HG03521 (cell line): ENCODE results near the gene ABHD5.

ENCODE experiments used
- ATAC-seq: cut with Tn5 transposase; IDR thresholded peaks from one replicate; pipeline ENCODE4 v1.9.1; 2021; ENCODE audit warnings: mild to moderate bottlenecking, moderate library complexity; ENCODE audit not compliant: unreplicated experiment

ABHD5 gene

GRCh38 chr3:43710607-43711006 is 19.9 kb downstream of the ABHD5 start:
- no peak for ATAC-seq

- no peak for ATAC-seq
Measured at GRCh38 chr3:43718296-43718695, 27.6 kb downstream of the ABHD5 start.

GRCh38 chr3:43723121-43723734 is 32.5 kb downstream of the ABHD5 start:
- ATAC-seq, result no peak

GRCh38 chr3:43726521-43726920 is 35.8 kb downstream of the ABHD5 start:
- ATAC-seq, result no peak

GRCh38 chr3:43727930-43728329 is 37.2 kb downstream of the ABHD5 start:
- ATAC-seq, result no peak

GRCh38 chr3:43728476-43728875 is 37.7 kb downstream of the ABHD5 start:
- no peak for ATAC-seq

- ATAC-seq, result no peak
Measured at GRCh38 chr3:43728947-43729346, 38.2 kb downstream of the ABHD5 start.

- no peak for ATAC-seq
Measured at GRCh38 chr3:43729707-43730414, 39.1 kb downstream of the ABHD5 start.

- ATAC-seq, result no peak
Measured at GRCh38 chr3:43732747-43733425, 42.1 kb downstream of the ABHD5 start.

GRCh38 chr3:43733459-43734384 is 43.0 kb downstream of the ABHD5 start:
- ATAC-seq, result no peak

GRCh38 chr3:43734685-43735084 is 43.9 kb downstream of the ABHD5 start:
- no peak for ATAC-seq

GRCh38 chr3:43735618-43736017 is 44.9 kb downstream of the ABHD5 start:
- ATAC-seq, result no peak

GRCh38 chr3:43736558-43737440 is 46.1 kb downstream of the ABHD5 start:
- no peak for ATAC-seq

GRCh38 chr3:43738305-43738704 is 47.6 kb downstream of the ABHD5 start:
- ATAC-seq, result no peak

GRCh38 chr3:43742920-43743319 is 52.2 kb downstream of the ABHD5 start:
- ATAC-seq, result no peak

- ATAC-seq, result no peak
Measured at GRCh38 chr3:43747641-43748040, 56.9 kb downstream of the ABHD5 start.

- ATAC-seq, result no peak
Measured at GRCh38 chr3:43748179-43748578, 57.4 kb downstream of the ABHD5 start.

- no peak for ATAC-seq
Measured at GRCh38 chr3:43748645-43749044, 57.9 kb downstream of the ABHD5 start.

- no peak for ATAC-seq
Measured at GRCh38 chr3:43752905-43753304, 62.2 kb downstream of the ABHD5 start.
